B cell (primary cell): ENCODE results near the gene HOMER1.

Source experiments
- EZH2 ChIP-seq: IDR thresholded peaks from 2 replicates; pipeline ENCODE4 v1.6.1; 2012; ENCODE audit warnings: borderline replicate concordance, low read depth, mild to moderate bottlenecking, moderate library complexity, low read length; ENCODE audit not compliant: insufficient read depth, poor library complexity, severe bottlenecking
- TF ChIP-seq, protein P1 (sequence below): fragments of 200-600 bp; IDR thresholded peaks from one replicate; pipeline ENCODE4 v1.8.0; 2022; ENCODE audit warnings: antibody characterized with exemption, mild to moderate bottlenecking

DNA sequence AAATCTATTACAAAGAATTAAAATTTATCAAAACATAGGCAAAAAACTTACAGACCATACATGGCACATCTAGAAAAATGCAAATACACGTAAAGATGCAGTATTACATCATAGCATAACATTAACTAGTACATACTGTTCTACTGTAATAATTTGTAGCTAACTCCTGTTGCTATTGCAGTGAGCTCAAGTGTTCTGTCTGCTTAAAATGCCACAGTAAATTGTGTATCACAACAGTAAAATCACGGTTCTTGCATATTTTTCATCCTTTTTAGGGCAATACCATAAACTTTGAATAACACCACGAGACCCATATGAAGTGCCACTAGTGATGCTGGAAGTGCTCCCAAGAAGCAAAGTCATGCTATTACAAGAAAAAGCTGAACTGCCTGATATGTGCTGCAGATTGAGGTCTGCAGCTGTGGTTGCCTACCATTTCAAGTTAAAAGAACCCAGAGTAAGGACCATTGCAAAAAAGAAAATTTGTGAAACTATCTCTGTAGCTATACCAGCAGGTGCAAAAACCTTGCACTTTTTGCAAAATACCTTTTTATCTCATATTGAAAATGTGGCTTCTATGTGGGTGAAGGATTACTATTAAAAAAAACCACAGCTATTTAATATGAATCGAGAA is 14.2 kb downstream of the HOMER1 start:
- TF ChIP-seq, protein P1, sequence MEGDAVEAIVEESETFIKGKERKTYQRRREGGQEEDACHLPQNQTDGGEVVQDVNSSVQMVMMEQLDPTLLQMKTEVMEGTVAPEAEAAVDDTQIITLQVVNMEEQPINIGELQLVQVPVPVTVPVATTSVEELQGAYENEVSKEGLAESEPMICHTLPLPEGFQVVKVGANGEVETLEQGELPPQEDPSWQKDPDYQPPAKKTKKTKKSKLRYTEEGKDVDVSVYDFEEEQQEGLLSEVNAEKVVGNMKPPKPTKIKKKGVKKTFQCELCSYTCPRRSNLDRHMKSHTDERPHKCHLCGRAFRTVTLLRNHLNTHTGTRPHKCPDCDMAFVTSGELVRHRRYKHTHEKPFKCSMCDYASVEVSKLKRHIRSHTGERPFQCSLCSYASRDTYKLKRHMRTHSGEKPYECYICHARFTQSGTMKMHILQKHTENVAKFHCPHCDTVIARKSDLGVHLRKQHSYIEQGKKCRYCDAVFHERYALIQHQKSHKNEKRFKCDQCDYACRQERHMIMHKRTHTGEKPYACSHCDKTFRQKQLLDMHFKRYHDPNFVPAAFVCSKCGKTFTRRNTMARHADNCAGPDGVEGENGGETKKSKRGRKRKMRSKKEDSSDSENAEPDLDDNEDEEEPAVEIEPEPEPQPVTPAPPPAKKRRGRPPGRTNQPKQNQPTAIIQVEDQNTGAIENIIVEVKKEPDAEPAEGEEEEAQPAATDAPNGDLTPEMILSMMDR: no peak
- no peak for TF ChIP-seq EZH2
